Measurements from ENCODE around the gene TPX2. TPM values are rescaled to one million over a fixed set of nuclear protein-coding genes. Genes with fewer than 3 reads are reported as not detected.

Gene TPX2
- total RNA-seq, 6 experiments from 2014 or later, result 0.56 to 8.3 (median 2.8) TPM

DNA sequence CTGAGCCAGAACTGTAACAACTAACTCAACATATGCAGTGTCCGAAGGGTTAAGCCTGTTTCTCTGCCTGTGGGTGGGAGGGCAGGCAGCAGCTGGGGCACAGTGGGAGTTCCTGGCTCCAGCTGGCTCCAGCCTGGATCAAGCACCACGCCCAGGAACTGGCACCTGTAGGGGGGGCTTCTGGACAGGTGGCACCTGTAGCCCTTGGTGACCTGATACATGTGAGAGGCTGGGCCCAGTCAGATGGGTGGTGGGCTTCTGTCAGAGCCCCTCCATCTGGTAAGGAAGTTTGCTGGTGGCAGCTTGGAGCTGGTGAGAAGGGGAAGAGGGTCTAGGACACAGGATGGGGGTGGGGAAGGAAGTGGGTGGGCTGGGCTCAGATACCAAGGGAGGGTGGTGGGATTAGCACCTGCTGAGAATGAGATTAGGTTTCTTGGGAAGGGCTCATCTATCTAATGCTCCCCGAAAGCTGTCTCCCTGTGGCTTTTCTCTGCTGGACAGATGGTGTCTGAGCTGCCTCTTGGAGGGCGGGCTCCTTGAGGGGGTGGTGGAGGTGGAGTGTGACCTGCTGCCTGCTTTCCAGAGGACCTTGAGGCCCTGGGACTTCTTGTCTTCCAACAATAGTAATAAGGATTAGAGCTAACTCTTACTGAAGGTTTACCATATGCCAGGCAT is 45.0 kb upstream of the TPX2 start:
- intact Hi-C loops (cut with DNase I), result no loop called here
- no peaks in the 10 kb centered on the region for H3K36me3 ChIP-seq
- TF ChIP-seq, protein P1, sequence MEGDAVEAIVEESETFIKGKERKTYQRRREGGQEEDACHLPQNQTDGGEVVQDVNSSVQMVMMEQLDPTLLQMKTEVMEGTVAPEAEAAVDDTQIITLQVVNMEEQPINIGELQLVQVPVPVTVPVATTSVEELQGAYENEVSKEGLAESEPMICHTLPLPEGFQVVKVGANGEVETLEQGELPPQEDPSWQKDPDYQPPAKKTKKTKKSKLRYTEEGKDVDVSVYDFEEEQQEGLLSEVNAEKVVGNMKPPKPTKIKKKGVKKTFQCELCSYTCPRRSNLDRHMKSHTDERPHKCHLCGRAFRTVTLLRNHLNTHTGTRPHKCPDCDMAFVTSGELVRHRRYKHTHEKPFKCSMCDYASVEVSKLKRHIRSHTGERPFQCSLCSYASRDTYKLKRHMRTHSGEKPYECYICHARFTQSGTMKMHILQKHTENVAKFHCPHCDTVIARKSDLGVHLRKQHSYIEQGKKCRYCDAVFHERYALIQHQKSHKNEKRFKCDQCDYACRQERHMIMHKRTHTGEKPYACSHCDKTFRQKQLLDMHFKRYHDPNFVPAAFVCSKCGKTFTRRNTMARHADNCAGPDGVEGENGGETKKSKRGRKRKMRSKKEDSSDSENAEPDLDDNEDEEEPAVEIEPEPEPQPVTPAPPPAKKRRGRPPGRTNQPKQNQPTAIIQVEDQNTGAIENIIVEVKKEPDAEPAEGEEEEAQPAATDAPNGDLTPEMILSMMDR (IDR thresholded peaks at IDR 0.05), result no peak
- no peak for TF ChIP-seq POLR2A (IDR thresholded peaks at IDR 0.05)
- 50% methylated on average over 3 of the region's 4 CpGs for WGBS (ENCODE audit: insufficient coverage, low coverage, low lambda C conversion rate, missing lambda C conversion rate)
- H3K4me1 ChIP-seq, result peaks cover 0 to 51% (median 18%) of the 10 kb centered on the region in 4 donors
- DNase-seq, result no peak
- no peak overlapping the region for H3K4me3 ChIP-seq
- H3K9me3 ChIP-seq, result no peaks in the 10 kb centered on the region
- no peaks in the 10 kb centered on the region for H3K27me3 ChIP-seq
- no peak for ATAC-seq
- H3K27ac ChIP-seq, result peak overlapping the region in 2 of 3 donors; percentile 43 to 76

DNA sequence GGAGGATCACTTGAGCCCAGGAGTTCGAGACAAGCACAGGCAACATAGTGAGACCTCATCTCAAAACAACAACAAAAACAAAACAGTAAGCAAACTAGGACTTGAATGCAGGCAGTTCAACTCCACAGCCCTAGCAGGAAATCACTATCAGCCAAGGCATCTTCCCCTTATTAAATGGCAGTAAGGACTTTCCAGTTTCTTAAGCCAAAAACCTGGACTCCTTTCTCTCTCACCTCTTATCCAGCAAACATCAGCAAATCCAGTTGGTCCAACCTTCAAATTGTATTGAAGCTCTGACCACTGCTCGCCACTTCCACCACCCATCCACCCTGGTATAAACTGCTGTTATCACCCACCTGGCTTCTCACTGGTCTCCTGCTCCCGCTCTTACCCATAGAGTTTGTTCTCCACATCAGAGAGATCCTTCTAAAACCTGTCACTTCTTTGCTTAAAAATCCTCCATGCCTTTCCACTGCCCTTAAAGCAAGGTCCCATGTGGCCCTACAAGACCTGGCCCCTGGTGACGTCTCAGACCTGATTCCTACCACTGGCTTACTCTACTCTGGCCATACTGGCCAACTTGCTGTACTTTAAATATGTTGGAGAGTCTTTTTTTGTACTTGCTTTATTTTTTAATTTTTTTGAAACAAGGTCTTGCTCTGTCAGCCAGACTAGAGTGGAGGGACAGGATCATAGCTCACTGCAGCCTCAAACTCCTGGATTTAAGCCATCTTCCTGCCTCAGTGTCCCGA is 44.1 kb upstream of the TPX2 start:
- 85% methylated on average over 5 of the region's 5 CpGs for WGBS (ENCODE audit: insufficient coverage, low coverage, low lambda C conversion rate, missing lambda C conversion rate)
- ATAC-seq, result no peak
- TF ChIP-seq, protein P1 (IDR thresholded peaks at IDR 0.05), result no peak
- TF ChIP-seq POLR2A (IDR thresholded peaks at IDR 0.05), result no peak
- Histone ChIP-seq H3K9me3 (no peaks in the 10 kb centered on the region), H3K27ac (peak overlapping the region; percentile 19 to 76 (median 43)), H3K36me3 (no peaks in the 10 kb centered on the region), H3K27me3 (no peaks in the 10 kb centered on the region), H3K4me1 (peaks cover 0 to 60% (median 21%) of the 10 kb centered on the region in 4 donors), H3K4me3 (no peak overlapping the region)
- intact Hi-C loops (cut with DNase I), result no loop called here
- no peak for DNase-seq

DNA sequence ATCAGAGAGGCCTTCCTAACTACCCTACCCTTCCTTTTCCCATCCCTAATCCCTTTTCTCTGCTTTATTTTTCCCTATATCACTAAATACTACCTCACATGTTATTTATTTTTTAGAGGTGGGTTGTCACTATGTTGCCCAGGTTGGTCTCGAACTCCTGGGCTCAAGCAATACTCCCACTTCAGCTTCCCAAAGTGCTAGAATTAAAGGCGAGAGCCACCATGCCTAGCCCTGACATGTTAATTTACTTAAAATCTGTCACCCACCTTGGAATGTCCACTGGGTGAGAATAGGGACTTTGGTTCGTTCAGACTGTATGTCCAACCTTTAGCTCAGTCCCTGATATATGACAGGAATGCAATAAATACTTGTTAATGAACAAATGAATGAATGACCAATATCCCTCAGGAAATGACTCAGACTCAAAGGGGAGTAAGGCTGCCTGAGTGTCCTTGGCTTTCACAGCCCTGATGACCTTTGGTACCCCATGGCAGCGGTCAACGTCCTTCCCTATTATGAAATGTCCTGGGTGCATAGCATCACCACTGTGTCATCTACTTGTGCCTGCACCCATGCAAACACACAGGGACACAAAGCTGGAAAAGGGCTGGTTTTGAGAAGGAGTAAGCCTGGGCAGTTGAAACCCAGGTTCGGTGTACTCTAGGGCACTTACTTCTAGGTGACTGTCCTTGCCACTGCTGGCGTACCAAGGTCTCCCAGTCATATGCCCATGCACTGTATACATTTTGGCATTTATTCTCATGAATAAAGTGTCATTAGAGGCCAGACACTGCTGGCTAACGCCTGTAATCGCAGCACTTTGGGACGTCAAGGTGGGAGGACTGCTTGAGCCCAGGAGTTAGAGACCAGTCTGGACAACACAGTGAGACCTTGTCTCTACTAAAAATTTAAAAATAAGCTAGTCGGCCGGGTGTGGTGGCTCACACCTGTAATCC is 43.0 kb upstream of the TPX2 start:
- TF ChIP-seq POLR2A (IDR thresholded peaks at IDR 0.05), result peak; percentile 39
- TF ChIP-seq, protein P1 (IDR thresholded peaks at IDR 0.05), result no peak
- Histone ChIP-seq H3K36me3 (no peaks in the 10 kb centered on the region), H3K9me3 (no peaks in the 10 kb centered on the region), H3K4me1 (peaks cover 0 to 70% (median 21%) of the 10 kb centered on the region in 4 donors), H3K27ac (peak overlapping the region; percentile 62 to 83 (median 76)), H3K27me3 (no peaks in the 10 kb centered on the region), H3K4me3 (no peak overlapping the region)
- intact Hi-C loops (cut with DNase I), result no loop called here
- 44% methylated on average over 12 of the region's 12 CpGs for WGBS (ENCODE audit: insufficient coverage, low coverage, low lambda C conversion rate, missing lambda C conversion rate)
- ATAC-seq (peak; percentile 73 to 89 (median 86)), DNase-seq (peak; percentile 73 to 86 (median 81))

- Histone ChIP-seq H3K27ac (peak overlapping the region; percentile 73 to 83 (median 76)), H3K9me3 (no peaks in the 10 kb centered on the region), H3K4me3 (no peak overlapping the region), H3K36me3 (no peaks in the 10 kb centered on the region), H3K27me3 (no peaks in the 10 kb centered on the region), H3K4me1 (peaks cover 0 to 77% (median 22%) of the 10 kb centered on the region in 4 donors)
- WGBS (ENCODE audit: insufficient coverage, low coverage, low lambda C conversion rate, missing lambda C conversion rate), result 74% methylated on average over 5 of the region's 8 CpGs
- TF ChIP-seq, protein P1 (IDR thresholded peaks at IDR 0.05), result no peak
- TF ChIP-seq POLR2A (IDR thresholded peaks at IDR 0.05), result no peak
- ATAC-seq, result no peak
- intact Hi-C loops (cut with DNase I), result no loop called here
- no peak for DNase-seq
These were observed 40.8 kb upstream of the TPX2 start for GRCh38 chr20:31698243-31698802.
